ENCODE results near the gene CST8. TPM values are rescaled to one million over a fixed set of nuclear protein-coding genes. Genes with fewer than 3 reads are reported as not detected.
"Not testable (repeated sequence)": the region's sequence is repeated elsewhere in the genome, so short reads cannot be mapped to it uniquely, and the experiment has no call there.

Gene CST8
- total RNA-seq, 2 experiments from 2014 or later, result not detected

GRCh38 chr20:23453549-23454543, 37.1 kb upstream of the CST8 start:
- POLR2A ChIA-PET, result no interaction called here
- intact Hi-C loops (cut with DNase I, micrococcal nuclease), result no loop called here
- Mint-ChIP-seq H3K27me3 (peaks cover 2% of the 10 kb centered on the region), H3K36me3 (ENCODE audit: low read depth) (no peaks in the 10 kb centered on the region), H3K4me1 (peaks cover 7% of the 10 kb centered on the region), H3K9me3 (ENCODE audit: low read depth) (no peaks in the 10 kb centered on the region), H3K27ac (no peak overlapping the region), H3K4me3 (no peak overlapping the region)
- no peak for DNase-seq
- CTCF ChIA-PET, result no interaction called here
- no peak for ATAC-seq

- Mint-ChIP-seq H3K4me1 (peaks cover 7% of the 10 kb centered on the region), H3K4me3 (no peak overlapping the region), H3K27me3 (peaks cover 2% of the 10 kb centered on the region), H3K27ac (no peak overlapping the region), H3K36me3 (ENCODE audit: low read depth) (no peaks in the 10 kb centered on the region), H3K9me3 (ENCODE audit: low read depth) (no peaks in the 10 kb centered on the region)
- ChIA-PET CTCF (interaction anchor here (0.7 kb wide), 1 partner anchor 12 kb away, joined by 3 read pairs; no protein-coding TSS in a partner anchor), POLR2A (no interaction called here)
- DNase-seq (no peak), ATAC-seq (no peak)
- intact Hi-C loops (cut with DNase I, micrococcal nuclease), result no loop called here
These were observed 36.1 kb upstream of the CST8 start for GRCh38 chr20:23454816-23455215.

GRCh38 chr20:23455639-23456038, 35.3 kb upstream of the CST8 start:
- intact Hi-C loops (cut with DNase I, micrococcal nuclease), result no loop called here
- peaks cover 2% of the 10 kb centered on the region for H3K27me3 Mint-ChIP-seq
- DNase-seq (no peak), ATAC-seq (no peak)
- no peaks in the 10 kb centered on the region for H3K36me3 Mint-ChIP-seq (ENCODE audit: low read depth)
- no peak overlapping the region for H3K27ac Mint-ChIP-seq
- H3K9me3 Mint-ChIP-seq (ENCODE audit: low read depth), result no peaks in the 10 kb centered on the region
- ChIA-PET POLR2A (no interaction called here), CTCF (no interaction called here)
- peaks cover 7% of the 10 kb centered on the region for H3K4me1 Mint-ChIP-seq
- H3K4me3 Mint-ChIP-seq, result no peak overlapping the region

GRCh38 chr20:23456409-23456808, 34.5 kb upstream of the CST8 start:
- peaks cover 7% of the 10 kb centered on the region for H3K4me1 Mint-ChIP-seq
- no peak overlapping the region for H3K27ac Mint-ChIP-seq
- H3K36me3 Mint-ChIP-seq (ENCODE audit: low read depth), result no peaks in the 10 kb centered on the region
- DNase-seq, result no peak
- H3K27me3 Mint-ChIP-seq, result no peaks in the 10 kb centered on the region
- ATAC-seq, result no peak
- POLR2A ChIA-PET, result no interaction called here
- intact Hi-C loops (cut with DNase I, micrococcal nuclease), result no loop called here
- H3K9me3 Mint-ChIP-seq (ENCODE audit: low read depth), result no peaks in the 10 kb centered on the region
- CTCF ChIA-PET, result no interaction called here
- no peak overlapping the region for H3K4me3 Mint-ChIP-seq

- Mint-ChIP-seq H3K9me3 (ENCODE audit: low read depth) (no peaks in the 10 kb centered on the region), H3K27me3 (peaks cover under 1% of the 10 kb centered on the region), H3K4me3 (no peak overlapping the region), H3K27ac (no peak overlapping the region), H3K36me3 (ENCODE audit: low read depth) (no peaks in the 10 kb centered on the region), H3K4me1 (peaks cover 7% of the 10 kb centered on the region)
- no peak for DNase-seq
- ATAC-seq, result no peak
- POLR2A ChIA-PET, result no interaction called here
- intact Hi-C loops (cut with DNase I, micrococcal nuclease), result no loop called here
- CTCF ChIA-PET, result interaction anchor here (0.6 kb wide), 1 partner anchor 12 kb away, joined by 3 read pairs; no protein-coding TSS in a partner anchor
These were observed 34.0 kb upstream of the CST8 start for GRCh38 chr20:23456873-23457272.

- H3K27me3 Mint-ChIP-seq, result peaks cover 13% of the 10 kb centered on the region
- ChIA-PET CTCF (no interaction called here), POLR2A (no interaction called here)
- intact Hi-C loops (cut with DNase I, micrococcal nuclease), result no loop called here
- no peak overlapping the region for H3K4me3 Mint-ChIP-seq
- H3K4me1 Mint-ChIP-seq, result peaks cover 7% of the 10 kb centered on the region
- ATAC-seq (peak; percentile 26), DNase-seq (no peak)
- no peaks in the 10 kb centered on the region for H3K36me3 Mint-ChIP-seq (ENCODE audit: low read depth)
- H3K9me3 Mint-ChIP-seq (ENCODE audit: low read depth), result peaks cover 2% of the 10 kb centered on the region
- H3K27ac Mint-ChIP-seq, result no peak overlapping the region
These were observed 31.3 kb upstream of the CST8 start for GRCh38 chr20:23459461-23460150.

- Mint-ChIP-seq H3K27me3 (peaks cover 18% of the 10 kb centered on the region), H3K9me3 (ENCODE audit: low read depth) (peaks cover 6% of the 10 kb centered on the region), H3K27ac (no peak overlapping the region), H3K4me1 (peaks cover 4% of the 10 kb centered on the region), H3K36me3 (ENCODE audit: low read depth) (peaks cover 3% of the 10 kb centered on the region), H3K4me3 (no peak overlapping the region)
- ChIA-PET POLR2A (no interaction called here), CTCF (no interaction called here)
- ATAC-seq, result no peak
- intact Hi-C loops (cut with DNase I, micrococcal nuclease), result no loop called here
- DNase-seq, result no peak
These were observed 29.7 kb upstream of the CST8 start for GRCh38 chr20:23461180-23461579.

GRCh38 chr20:23466961-23467360, 24.0 kb upstream of the CST8 start:
- intact Hi-C loops (cut with DNase I, micrococcal nuclease); H3K36me3 Mint-ChIP-seq (ENCODE audit: low read depth); H3K4me3 Mint-ChIP-seq; DNase-seq; H3K27ac Mint-ChIP-seq; ATAC-seq; CTCF ChIA-PET; POLR2A ChIA-PET; H3K4me1 Mint-ChIP-seq: not testable (repeated sequence)
- Mint-ChIP-seq H3K27me3 (peaks cover 25% of the 10 kb centered on the region), H3K9me3 (ENCODE audit: low read depth) (peaks cover 15% of the 10 kb centered on the region)

- H3K9me3 Mint-ChIP-seq (ENCODE audit: low read depth); H3K4me1 Mint-ChIP-seq; CTCF ChIA-PET; POLR2A ChIA-PET; H3K27ac Mint-ChIP-seq; DNase-seq; H3K36me3 Mint-ChIP-seq (ENCODE audit: low read depth); intact Hi-C loops (cut with DNase I, micrococcal nuclease); H3K4me3 Mint-ChIP-seq; ATAC-seq: not testable (repeated sequence)
- peaks cover 13% of the 10 kb centered on the region for H3K27me3 Mint-ChIP-seq
These were observed 18.6 kb upstream of the CST8 start for GRCh38 chr20:23472306-23472705.

- H3K36me3 Mint-ChIP-seq (ENCODE audit: low read depth); H3K4me3 Mint-ChIP-seq; DNase-seq: not testable (repeated sequence)
These were observed 17.6 kb upstream of the CST8 start for GRCh38 chr20:23473293-23473692.

GRCh38 chr20:23475395-23475794, 15.5 kb upstream of the CST8 start:
- intact Hi-C loops (cut with DNase I, micrococcal nuclease), result no loop called here
- CTCF ChIA-PET, result interaction anchor here (0.7 kb wide), 1 partner anchor 446 kb away, joined by 3 read pairs; no protein-coding TSS in a partner anchor
- H3K9me3 Mint-ChIP-seq (ENCODE audit: low read depth), result no peaks in the 10 kb centered on the region
- no peaks in the 10 kb centered on the region for H3K36me3 Mint-ChIP-seq (ENCODE audit: low read depth)
- H3K27ac Mint-ChIP-seq, result no peak overlapping the region
- ATAC-seq (no peak), DNase-seq (no peak)
- no peaks in the 10 kb centered on the region for H3K4me1 Mint-ChIP-seq
- H3K27me3 Mint-ChIP-seq, result peaks cover 10% of the 10 kb centered on the region
- POLR2A ChIA-PET, result no interaction called here
- no peak overlapping the region for H3K4me3 Mint-ChIP-seq

More at GRCh38 chr20:23473293-23473692, 17.6 kb upstream of the CST8 start:
- H3K27ac Mint-ChIP-seq; CTCF ChIA-PET; intact Hi-C loops (cut with DNase I, micrococcal nuclease); H3K4me1 Mint-ChIP-seq; POLR2A ChIA-PET; H3K9me3 Mint-ChIP-seq (ENCODE audit: low read depth); ATAC-seq: not testable (repeated sequence)
- peaks cover 13% of the 10 kb centered on the region for H3K27me3 Mint-ChIP-seq
